ENCODE data around the gene VPS4B.

Gene VPS4B

DNA sequence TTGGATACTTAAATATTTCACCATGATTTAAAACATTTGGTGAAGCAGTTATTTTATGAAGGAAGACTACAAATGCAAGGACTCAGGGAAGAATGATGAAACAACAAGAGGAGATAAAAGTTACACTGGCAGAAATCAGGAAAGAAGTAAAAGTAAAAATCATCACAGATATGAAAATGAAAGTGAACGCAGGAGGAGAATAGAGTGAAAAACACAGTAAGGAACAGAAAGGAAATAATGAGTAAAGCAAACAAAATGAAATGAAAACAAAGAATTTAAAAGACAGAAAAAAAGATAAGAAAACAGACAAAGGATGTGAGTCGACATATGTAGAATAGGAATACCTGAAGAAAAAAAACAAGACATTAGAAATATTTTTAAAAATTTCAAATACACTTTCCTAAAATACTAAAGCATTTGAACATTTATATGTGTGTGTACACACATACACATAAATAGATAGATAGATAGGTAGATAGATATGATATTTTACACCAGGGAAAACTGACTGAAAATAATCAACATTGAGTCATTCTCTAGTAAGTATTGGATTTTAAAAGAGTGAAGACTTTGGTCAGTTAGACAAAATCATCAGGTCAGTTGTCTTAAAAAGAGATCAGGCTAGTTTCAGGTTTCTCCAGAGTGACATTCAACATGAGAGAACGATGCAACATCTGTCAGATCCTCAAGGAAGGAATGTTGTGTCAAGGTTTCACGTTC lies 43.2 kb downstream of the VPS4B start:
- DNase-seq (ENCODE audit: low read depth in 2 of 2) = peak; percentile 17 to 18
- TF ChIP-seq, protein P1, sequence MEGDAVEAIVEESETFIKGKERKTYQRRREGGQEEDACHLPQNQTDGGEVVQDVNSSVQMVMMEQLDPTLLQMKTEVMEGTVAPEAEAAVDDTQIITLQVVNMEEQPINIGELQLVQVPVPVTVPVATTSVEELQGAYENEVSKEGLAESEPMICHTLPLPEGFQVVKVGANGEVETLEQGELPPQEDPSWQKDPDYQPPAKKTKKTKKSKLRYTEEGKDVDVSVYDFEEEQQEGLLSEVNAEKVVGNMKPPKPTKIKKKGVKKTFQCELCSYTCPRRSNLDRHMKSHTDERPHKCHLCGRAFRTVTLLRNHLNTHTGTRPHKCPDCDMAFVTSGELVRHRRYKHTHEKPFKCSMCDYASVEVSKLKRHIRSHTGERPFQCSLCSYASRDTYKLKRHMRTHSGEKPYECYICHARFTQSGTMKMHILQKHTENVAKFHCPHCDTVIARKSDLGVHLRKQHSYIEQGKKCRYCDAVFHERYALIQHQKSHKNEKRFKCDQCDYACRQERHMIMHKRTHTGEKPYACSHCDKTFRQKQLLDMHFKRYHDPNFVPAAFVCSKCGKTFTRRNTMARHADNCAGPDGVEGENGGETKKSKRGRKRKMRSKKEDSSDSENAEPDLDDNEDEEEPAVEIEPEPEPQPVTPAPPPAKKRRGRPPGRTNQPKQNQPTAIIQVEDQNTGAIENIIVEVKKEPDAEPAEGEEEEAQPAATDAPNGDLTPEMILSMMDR (IDR thresholded peaks at IDR 0.05; ENCODE audit: low read depth, low read length) = no peak
- H3K4me3 ChIP-seq (replicated peaks in 1 of 2; ENCODE audit: low read depth in 2 of 2, low read length in 2 of 2) = peak overlapping the region in 1 of 2 donors; percentile 16

DNA sequence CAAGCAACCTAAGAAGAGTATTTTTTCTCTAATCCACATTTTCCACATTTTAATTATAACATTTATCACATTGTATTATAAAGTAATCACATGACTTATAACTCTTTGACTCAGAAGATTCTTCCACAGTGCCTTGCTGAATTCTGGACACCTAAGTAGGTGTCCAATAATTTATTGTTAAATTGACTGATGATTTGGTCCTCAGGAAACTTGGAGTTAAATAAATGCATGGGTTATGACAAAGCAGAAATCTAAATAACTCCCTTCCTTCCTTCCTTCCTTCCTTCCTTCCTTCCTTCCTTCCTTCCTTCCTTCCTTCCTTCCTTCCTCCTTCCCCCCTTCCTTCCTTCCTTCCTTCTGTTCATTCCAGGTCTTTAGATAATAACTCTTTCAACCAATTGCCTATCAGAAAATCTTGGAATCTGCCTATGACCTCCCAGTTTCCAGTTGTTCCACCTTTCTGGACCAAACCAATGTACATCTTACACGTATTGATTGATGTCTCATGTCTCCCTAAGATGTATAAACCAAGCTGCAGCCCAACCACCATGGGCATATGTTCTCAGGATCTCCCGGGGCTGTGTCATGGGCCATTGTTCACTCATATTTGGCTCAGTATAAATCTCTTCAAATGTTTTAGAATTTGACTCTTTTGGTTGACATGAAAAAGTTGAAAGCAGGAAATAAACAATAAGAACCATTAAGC lies 44.8 kb downstream of the VPS4B start:
- H3K4me3 ChIP-seq (replicated peaks in 1 of 2; ENCODE audit: low read depth in 2 of 2, low read length in 2 of 2) = no peak overlapping the region
- no peak for DNase-seq (ENCODE audit: low read depth in 2 of 2)
- TF ChIP-seq, protein P1 (IDR thresholded peaks at IDR 0.05; ENCODE audit: low read depth, low read length) = no peak

DNA sequence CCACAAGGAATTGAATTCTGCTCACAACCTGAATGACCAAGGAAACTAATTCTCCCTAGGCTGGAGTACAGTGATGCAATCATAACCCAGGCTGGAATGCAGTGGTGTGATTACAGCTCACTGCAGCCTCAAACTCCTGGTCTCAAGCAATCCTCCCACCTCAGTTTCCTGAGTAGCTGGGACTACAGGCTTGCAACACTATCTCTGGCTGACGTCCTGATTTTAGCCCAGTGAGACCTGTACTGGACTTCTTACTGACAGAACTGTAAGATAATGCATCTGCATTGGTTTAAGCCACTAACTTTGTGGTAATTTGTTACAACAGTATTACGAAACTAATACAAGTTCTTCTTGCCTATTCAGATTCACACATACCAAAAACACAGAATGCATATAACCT lies 45.7 kb downstream of the VPS4B start:
- H3K4me3 ChIP-seq (replicated peaks in 1 of 2; ENCODE audit: low read depth in 2 of 2, low read length in 2 of 2) = no peak overlapping the region
- peak; percentile 85 to 93 for DNase-seq (ENCODE audit: low read depth in 2 of 2)
- TF ChIP-seq, protein P1 (IDR thresholded peaks at IDR 0.05; ENCODE audit: low read depth, low read length) = no peak

DNA sequence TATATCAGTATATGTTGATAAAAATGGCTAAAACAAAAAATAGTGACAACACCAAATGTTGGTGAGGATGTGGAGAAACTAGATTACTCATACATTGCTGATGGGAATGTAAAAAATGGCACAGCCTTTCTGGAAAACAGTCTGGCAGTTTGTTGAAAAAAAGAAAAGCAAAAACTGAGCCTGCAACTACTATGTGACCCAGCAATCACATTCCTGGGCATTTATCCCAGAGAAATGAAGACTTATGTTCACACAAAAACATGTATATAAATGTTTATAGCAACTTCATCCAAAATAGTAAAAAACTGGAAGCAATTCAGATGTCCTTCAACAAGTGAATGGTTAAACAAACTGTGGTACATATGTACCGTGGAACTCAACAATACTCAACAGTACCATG lies 47.7 kb downstream of the VPS4B start:
- H3K4me3 ChIP-seq (replicated peaks in 1 of 2; ENCODE audit: low read depth in 2 of 2, low read length in 2 of 2) = no peak overlapping the region

DNA sequence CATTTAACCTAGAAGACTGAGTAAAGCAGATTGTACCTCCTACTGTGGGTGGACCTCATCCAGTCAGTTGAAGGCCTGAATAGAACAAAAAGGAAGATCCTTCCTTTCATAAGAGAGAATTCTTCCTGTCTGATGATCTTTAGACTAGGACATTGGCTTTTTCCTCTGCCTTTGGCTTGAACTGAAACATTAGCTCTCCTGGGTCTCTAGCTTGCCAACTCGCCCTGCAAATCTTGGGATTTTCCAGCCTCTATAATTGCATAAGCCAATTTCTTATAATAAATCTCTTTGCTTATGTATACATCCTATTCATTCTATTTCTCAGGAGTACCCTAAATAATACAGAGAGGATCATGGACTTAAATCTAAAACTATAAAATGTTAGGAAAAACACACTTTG lies 49.1 kb downstream of the VPS4B start:
- no peak overlapping the region for H3K4me3 ChIP-seq (replicated peaks in 1 of 2; ENCODE audit: low read depth in 2 of 2, low read length in 2 of 2)
- DNase-seq (ENCODE audit: low read depth in 2 of 2) = no peak
- TF ChIP-seq, protein P1 (IDR thresholded peaks at IDR 0.05; ENCODE audit: low read depth, low read length) = no peak

More for the DNA sequence above, 47.7 kb downstream of the VPS4B start:
- TF ChIP-seq, protein P1 (IDR thresholded peaks at IDR 0.05; ENCODE audit: low read depth, low read length) = no peak
- peak; percentile 13 to 62 for DNase-seq (ENCODE audit: low read depth in 2 of 2)

DNA sequence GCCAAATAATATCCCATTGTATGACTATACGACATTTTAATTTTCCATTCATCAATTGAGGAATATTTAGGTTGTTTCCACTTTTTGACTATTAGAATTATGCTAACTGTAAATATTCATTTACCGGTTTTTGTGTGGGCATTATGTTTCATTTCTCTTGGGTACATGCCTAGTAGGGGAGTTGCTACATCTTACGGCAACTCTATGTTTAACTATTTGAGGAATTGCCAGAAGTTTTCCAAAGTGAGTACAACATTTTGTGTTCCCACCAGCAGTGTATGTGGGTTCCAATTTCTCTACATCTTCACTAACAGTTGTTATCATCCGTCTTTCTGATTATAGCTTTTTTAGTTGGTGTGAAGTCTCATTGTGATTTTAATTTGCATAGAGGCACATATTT lies 53.7 kb downstream of the VPS4B start:
- peak; percentile 22 to 44 for DNase-seq (ENCODE audit: low read depth in 2 of 2)
- H3K4me3 ChIP-seq (replicated peaks in 1 of 2; ENCODE audit: low read depth in 2 of 2, low read length in 2 of 2) = no peak overlapping the region

More for the DNA sequence above, 53.7 kb downstream of the VPS4B start:
- TF ChIP-seq, protein P1 (IDR thresholded peaks at IDR 0.05; ENCODE audit: low read depth, low read length) = no peak
